HG02840 (cell line): ENCODE data around the gene BLZF1.
"Not testable (repeated sequence)": the region's sequence is repeated elsewhere in the genome, so short reads cannot be mapped to it uniquely, and the experiment has no call there.

ENCODE experiments used
- ATAC-seq: cut with Tn5 transposase; IDR thresholded peaks from one replicate; pipeline ENCODE4 v1.9.1; 2021; ENCODE audit warnings: mild to moderate bottlenecking, moderate library complexity, moderate number of reproducible peaks; ENCODE audit not compliant: unreplicated experiment, low FRiP score

The BLZF1 gene, protein sequence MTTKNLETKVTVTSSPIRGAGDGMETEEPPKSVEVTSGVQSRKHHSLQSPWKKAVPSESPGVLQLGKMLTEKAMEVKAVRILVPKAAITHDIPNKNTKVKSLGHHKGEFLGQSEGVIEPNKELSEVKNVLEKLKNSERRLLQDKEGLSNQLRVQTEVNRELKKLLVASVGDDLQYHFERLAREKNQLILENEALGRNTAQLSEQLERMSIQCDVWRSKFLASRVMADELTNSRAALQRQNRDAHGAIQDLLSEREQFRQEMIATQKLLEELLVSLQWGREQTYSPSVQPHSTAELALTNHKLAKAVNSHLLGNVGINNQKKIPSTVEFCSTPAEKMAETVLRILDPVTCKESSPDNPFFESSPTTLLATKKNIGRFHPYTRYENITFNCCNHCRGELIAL

DNA sequence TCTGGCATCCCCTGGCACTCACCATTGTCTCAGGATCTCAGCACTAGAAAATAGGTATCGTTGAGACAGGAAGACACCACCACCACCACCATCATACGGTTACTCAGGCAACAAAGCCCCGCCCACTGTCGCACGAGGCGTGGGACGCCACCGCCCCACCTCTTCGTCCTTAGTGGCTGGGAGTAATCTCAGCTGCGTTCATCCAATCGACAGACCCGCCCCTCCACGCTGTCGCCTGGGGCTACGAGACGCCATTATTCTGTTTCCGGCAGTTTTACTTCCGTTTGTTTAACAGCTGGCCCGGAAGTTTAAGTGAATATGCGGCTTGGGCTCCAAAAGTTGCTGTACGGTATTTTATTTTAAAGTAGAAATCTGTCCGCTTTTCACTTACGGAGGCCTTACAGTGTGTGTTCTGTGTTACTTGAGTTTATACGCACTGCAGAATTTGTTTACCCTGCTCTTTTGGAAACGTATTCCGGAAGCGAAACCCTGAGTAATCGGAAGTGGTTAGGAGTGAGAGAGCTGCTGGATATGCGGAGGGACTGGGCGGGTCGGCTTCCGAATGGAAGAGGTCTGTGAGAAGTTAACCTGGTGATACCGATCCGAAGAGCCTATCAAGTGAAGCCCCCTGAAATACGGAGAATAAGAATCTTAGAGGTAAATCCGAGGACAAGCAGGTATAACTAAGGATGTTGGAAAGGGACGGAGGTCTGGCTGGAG is at the start of gene BLZF1, which contains the start of gene NME7:
BLZF1 (plus strand) TSS at position 510 of the 720 bp plus-strand sequence. CDS start 1,328 bp downstream, outside the sequence.
NME7 (minus strand) TSS at position 112 of the 720 bp plus-strand sequence; CDS start at position 25, 87 bp downstream.
- peak; percentile 96 for ATAC-seq

DNA sequence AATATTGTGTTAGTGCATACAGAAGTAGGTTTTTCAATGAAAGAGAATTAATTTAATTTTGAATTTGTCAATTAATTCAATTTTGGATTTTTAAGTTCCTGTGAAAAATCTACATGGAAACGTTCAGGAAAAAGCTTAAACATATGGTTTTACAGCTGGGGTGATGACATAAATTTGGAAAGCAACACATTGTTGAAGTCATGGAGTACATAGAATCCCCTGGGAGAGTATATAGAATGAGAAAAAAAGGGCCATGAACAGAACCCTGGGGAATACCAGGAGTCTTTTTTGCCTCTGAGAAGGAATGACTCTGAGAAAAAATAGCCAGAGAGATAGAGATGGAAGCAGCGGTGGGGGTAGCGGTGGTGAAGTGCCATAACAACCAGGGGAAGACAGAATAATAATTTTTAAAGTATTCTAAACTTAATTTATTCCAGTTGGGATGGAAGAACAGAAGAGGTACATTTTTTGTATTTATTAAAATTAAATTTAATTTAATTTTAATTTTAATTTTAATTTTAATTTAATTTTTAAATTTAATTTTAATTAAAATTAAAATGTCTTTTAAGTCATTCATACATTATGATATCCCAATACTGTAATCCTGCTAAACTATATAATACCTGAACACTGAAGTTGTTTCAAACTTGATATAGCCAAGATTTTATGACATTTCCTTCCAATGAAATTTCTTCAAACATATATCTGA is 49.3 kb upstream of the BLZF1 start:
- no peak for ATAC-seq

DNA sequence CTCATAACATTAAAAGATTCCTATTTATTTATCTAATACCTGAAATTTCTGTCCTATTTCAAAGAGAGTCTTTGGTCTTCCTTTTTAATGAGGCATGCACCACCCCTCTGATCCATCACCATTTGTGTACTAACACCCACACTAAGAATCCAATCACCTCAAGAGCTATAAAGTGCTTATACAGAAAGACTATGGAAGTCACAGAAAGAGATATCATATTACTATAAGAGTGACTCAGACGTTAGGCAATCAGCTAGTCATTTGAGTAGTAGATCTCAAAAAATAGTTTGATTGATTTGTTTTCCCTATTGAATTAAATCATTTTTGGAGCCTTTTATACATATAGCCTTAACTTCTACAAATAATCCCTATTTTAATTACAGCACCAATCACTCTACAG is 46.5 kb upstream of the BLZF1 start:
- ATAC-seq, result no peak

DNA sequence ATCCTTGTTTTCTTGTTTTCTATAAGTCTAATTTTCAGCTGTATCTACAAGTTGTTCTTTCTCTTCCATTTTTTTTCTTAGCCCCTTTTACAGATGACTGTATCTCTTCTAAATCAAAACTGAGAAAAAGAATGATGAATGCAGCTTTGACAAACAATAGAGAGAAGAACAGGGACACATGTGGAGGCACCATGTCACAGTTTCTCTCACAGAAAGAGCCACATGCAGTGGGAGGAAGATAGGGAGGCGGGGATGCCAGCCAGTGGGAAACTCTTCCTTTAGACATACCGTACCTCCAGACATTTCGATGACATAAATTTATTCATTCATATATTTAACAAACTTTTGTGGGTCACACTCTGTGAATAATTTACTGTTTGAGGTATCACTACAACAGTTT is 45.9 kb upstream of the BLZF1 start:
- no peak for ATAC-seq

DNA sequence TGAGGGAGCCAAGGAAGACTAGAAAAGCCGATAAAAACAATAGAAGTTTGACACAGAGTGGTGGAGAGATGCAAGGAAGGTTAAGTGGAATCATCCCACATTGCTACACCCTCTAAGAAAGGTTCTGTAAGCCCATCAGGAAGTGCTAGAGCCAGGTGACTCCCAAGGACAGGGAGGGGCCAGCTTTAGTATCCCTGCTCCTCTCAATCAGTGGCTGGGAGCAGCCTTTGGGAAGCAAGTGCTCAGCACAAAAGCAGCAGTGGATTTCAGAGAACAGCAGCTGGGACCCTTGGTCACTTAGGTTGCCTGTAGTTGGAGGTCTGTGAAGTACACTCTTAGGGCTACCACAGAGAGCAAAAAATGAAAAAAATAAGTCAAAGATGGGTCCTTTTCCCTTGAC is 42.9 kb upstream of the BLZF1 start:
- no peak for ATAC-seq

DNA sequence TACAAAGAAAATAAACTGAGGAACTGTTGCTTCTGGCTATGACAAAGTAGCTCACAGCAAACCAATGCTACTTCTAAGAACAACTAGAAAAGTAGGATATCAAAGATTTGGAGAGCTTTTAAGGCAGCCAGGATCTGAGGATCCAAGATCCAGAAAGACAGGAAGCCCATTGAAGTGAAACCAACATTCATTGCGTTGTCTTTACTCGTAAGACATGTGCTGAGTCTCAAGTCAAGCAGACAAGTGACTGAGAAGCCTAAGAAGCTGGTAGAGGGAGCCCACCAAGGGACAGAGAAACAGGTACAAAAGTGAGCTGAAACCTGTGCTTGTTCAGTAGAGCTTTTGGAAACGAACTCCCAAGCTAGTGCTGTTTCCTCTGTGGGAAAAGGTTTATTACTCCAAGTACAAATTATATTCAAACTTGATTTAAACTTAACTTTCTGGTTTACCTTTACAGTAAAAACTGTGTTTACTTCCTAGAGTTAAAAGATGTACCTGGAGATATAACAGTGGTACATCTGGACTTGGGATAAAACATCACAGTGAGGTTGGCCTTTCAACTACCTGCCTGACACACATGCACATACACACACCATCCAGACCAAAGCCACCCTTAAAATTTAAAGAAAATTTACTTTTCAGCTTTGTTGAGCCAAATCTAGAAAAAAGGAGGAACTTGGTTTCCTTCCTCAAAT is 41.6 kb upstream of the BLZF1 start:
- peak; percentile 36 for ATAC-seq

DNA sequence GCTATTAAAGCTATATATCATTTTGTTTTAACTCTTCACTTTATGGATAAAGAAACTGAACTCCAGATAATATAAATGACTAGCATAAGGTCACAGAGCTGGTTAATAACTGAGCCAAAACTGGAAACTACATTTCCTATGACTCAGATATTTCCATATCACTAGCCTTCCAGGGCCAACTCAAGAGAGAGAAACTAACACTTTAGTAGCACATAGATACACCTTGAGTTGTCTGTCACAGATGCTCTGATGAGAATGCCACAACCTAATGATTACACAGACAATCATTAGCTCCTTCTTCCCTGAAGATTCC is 41.1 kb upstream of the BLZF1 start:
- peak; percentile 88 for ATAC-seq

DNA sequence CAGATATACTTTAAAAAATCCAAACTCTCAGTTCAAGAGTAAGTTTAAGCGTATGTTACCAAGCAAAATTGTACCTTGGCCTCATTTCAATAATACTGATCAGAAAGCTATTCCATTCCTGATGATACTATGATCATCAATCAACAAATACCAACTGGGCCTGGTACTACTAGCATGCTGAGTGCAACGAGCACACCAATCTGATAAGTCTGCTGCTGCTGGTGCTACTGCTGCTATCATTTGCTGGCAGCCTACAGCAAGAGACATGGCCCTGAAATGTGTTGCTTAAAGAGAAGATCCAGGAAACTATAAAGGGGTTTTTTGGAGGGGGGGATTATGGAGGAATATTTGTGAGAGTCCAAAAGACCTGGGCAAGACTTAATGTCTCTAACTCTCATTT is 40.1 kb upstream of the BLZF1 start:
- ATAC-seq, result no peak

DNA sequence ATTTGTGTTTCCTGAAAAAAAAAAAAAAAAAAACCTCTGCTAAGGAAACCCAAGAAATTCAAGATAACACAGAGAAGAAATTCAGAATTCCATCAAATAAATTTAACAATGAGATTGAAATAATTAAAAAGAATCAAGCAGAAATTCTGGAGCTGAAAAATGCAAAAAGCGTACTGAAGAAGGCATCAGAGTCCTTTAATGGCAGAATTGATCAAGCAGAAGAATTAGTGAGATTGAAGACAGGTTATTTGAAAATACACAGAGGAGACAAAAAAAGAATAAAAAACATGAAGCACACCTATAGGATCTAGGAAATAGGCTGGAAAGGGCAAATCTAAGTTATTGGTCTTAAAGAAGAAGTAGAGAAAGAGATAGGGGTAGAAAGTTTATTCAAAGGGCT is 38.6 kb upstream of the BLZF1 start:
- no peak for ATAC-seq

DNA sequence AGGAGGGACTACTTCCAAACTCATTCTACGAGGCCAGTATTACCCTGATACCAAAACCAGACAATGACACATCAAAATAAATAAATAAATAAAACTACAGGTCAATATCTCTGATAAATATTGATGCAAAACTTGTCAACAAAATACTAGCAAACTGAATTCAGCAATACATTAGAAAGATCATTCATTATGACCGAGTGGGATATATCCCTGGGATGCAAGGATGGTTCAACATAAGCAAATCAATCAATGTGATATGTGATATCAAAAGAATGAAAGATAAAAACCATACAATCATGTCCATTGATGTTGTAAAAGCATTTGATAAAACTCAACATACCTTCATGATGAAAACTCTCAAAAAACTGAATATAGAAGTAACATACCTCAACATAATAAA is 37.1 kb upstream of the BLZF1 start:
- no peak for ATAC-seq

DNA sequence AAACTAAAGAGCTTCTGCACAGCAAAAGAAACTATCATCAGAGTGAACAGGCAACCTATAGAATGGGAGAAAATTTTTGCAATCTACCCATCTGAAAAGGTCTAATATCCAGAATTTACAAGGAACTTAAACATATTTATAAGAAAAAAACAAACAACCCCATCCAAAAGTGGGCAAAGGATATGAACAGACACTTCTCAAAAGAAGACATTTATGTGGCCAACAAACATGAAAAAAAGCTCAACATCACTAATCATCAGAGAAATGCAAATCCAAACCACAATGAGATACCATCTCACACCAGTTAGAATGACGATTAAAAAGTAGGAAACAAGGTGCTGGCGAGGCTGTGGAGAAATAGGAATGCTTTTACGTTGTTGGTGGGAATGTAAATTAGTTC is 33.3 kb upstream of the BLZF1 start:
- not testable (repeated sequence) for ATAC-seq

DNA sequence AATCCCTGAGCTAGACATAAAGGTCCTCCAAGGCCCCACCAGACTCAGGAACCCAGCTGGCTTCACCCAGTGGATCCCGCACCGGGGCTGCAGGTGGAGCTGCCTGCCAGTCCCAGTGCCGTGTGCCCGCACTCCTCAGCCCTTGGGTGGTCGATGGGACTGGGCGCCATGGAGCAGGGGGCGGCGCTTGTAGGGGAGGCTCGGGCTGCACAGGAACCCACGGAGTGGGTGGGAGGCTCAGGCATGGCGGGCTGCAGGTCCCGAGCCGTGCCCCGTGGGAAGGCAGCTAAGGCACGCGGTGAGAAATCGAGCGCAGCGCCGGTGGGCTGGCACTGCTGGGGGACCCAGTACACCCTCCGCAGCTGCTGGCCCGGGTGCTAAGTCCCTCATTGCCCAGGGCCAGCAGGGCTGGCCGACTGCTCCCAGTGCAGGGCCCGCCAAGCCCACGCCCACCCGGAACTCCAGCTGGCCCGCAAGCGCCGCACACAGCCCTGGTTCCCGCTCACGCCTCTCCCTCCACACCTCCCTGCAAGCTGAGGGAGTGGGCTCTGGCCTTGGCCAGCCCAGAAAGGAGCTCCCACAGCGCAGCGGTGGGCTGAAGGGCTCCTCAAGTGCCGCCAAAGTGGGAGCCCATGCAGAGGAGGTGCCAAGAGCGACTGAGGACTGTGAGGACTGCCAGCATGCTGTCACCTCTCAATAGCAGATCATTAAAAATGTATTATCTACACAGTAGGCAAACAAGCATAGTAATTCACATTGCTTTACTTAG is 30.9 kb upstream of the BLZF1 start:
- ATAC-seq, result not testable (repeated sequence)

DNA sequence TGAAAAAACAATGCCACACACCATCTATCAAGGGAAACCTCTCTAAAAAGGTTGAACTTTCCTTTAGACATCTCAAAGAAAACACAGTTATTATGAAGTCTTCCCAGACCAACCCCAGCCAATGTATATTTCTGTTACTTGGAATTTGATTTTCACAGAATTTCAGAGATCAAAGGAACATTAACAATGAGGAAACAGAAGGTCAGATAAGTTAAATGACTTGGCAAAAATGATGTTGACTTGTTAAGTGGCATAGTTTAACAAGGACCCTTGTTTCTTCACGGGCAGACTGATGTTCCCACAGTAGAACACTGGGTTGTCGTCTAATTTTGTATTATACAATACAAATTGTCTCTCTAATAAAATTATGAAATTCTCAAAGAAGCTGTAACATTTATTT is 29.4 kb upstream of the BLZF1 start:
- no peak for ATAC-seq

DNA sequence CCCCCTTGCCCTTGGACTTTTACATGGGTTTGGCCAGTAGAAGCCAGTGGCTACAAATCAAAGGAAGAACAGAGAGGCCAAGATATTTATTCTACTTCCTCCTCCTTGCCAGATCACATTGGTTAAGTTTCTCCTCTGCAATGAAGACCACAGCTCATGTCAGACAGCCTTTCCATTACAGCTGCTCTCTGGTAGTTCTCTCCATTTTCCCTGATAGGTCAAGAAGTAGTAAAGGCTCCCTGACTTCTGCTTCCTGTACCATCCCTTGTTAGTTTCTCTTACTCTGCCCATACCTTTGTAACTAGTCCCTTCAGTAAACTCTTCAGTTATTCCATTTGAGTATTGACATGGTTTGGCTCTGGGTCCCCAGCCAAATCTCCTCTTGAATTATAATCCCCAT is 28.2 kb upstream of the BLZF1 start:
- no peak for ATAC-seq

DNA sequence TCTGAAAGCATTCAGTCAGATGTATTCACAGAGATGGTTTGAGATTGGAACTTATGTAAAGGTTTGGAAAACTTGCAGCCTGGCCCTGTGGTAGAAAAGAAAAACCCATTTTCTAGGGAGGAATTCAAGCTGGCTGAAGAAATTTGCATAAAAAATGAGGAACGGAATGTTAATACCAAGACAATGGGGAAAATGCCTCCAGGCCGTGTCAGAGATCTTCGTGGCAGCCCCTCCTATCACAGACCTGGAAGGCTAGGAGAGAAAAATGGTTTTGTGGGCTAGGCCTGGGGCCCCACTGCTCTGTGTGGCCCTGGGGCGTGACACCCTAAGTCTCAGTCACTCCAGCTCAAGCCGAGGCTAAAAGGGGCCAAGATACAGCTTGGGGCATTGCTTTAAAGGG is 27.1 kb upstream of the BLZF1 start:
- no peak for ATAC-seq

DNA sequence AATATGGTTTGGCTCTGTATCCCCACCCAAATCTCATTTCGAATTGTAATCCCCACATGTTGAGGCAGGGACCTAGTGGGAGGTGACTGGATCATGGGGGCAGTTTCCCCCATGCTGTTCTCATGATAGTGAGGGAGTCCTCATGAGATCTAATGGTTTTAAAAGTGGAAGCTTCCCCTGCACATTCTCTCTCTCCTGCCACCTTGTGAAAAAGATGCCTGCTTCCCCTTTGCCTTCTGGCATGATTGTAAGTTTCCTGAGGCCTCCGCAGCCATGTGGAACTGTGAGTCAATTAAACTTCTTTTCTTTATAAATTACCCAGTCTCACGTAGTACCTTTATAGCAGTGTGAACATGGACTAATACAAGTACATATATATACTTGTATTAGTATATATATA is 25.9 kb upstream of the BLZF1 start:
- not testable (repeated sequence) for ATAC-seq

DNA sequence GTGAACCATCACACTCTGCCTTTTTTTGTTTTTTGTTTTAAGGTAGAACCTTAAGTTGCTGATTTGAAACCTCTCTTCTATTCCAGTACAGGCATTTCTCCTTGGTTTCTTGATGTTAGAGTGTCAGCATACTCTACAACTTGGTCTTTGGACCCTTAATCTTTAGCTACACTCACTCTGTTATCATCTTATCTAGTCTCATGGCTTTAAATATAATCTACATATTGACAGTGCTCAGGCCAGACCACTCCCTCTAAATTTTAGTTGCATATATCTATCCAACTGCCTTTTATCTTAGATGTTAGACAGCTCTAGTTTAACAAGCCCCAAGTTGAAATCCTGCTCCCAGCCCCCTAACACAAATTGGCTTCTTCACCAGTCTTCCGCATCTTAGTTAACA is 22.5 kb upstream of the BLZF1 start:
- ATAC-seq, result no peak

DNA sequence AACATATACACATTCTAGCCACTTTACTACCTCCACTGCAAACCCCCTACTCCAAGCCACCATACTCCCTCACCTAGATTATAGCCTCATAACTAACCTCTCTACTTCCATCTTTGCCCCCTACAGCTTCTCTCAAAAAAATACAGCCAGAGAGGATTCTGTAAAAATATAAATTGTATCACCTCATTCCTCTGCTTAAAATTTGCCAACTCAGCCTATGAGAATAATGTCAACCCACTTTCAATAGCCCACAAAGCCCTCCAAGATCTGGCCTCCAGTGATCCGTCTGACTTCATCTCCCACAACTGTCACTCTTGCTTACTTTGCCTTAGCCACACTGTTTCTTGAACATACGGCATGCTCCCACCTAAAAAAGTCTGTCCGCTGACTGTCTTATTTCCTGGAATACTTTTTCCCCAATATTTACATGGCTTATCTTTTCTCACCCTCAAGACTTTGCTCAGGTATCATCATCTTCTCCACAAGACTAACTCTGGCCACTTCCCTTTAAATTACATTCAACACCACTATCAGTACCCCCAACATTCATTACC is 21.9 kb upstream of the BLZF1 start:
- no peak for ATAC-seq

DNA sequence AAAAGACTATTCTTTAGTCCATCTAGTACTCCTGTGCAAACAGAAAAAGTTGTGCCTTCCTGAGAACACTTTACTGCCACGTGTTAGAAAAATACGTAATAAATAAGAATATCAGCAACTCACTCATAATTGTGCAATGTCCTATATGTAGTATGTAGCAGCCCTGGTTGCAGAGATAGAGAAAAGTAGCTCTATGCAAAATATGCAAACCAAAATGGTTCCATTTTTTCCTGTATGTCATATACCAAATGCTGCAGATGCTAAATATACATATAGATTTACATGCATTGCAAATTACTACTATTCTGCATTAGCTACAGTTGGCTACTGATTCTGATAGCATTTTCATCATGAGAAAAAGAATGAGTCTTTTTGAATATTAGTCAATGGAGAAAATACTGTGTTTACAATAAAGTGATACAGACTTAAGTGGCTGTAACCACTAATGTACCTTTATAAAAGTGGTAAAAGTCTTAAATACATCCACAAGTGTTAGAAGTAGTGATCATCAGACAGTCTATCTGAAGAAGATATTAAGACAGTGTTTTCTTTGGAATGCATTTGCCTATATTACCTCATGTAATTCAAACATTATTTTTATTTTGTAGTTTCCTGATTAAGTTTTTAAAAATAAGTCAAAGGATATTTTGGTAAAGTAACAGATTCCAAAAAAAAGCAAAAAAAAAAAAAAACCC is 20.2 kb upstream of the BLZF1 start:
- ATAC-seq, result no peak
